Sigmoid colon (tissue), 4 donors: Measurements from ENCODE around the gene VWA2.

Experiments
- CTCF ChIP-seq, 4 experiments: fragments of 450-650 bp in 3 of 4; fragments of 200-600 bp in 1 of 4; IDR thresholded peaks; one replicate each; pipeline ENCODE4 v1.5.1; 2016 to 2019; ENCODE audit warnings: antibody characterized with exemption in 4 of 4, mild to moderate bottlenecking in 3 of 4, moderate library complexity in 2 of 4
- EP300 ChIP-seq, 4 donors: sonication (generic); formaldehyde crosslinking; IDR thresholded peaks; one replicate each; pipeline ENCODE4 v1.6.1; 2017; ENCODE audit warnings: antibody characterized with exemption in 4 of 4
- POLR2A ChIP-seq, 2 donors: fragments of 450-650 bp; IDR thresholded peaks; one replicate each; pipeline ENCODE4 v1.6.1; 2016; ENCODE audit warnings: antibody characterized with exemption in 2 of 2, mild to moderate bottlenecking in 2 of 2, moderate library complexity in 2 of 2

GRCh38 chr10:114256822-114257221 is 17.8 kb downstream of the VWA2 start:
- TF ChIP-seq CTCF (IDR thresholded peaks at IDR 0.05) (no peak), EP300 (IDR thresholded peaks at IDR 0.05) (no peak), POLR2A (IDR thresholded peaks at IDR 0.05) (no peak)
